HepG2 (cell line): ENCODE data around the gene UBR3. TPM values are rescaled to one million over a fixed set of nuclear protein-coding genes. Genes with fewer than 3 reads are reported as not detected.
A peak's percentile ranks its signal among the peaks of the same experiment; 100 is the strongest.

ENCODE experiments used
- ATAC-seq: fragments of 200-7000 bp; cut with Tn5 transposase; 3 replicates; pipeline ENCODE4 v1.9.1; 2020; ENCODE audit warnings: mild to moderate bottlenecking, moderate library complexity
- BruUV-seq: library from RNA; stranded (reverse); fragments of 400-500 nt; replicated peaks from 2 replicates; lab custom pipeline; 2021; lab: Mats Ljungman, UMichigan
- CTCF ChIA-PET: fragments of 300-600 bp; formaldehyde crosslinking; extraction: SDS; loops from one replicate; lab custom pipeline; 2021; ENCODE audit warnings: low total read pairs, inconsistent platforms, low intra/inter-chr PET ratio; lab: Yijun Ruan, JAX
- POLR2A ChIA-PET: fragments of 350-600 bp; sonication (Branson Sonifier 250); formaldehyde crosslinking; loops from one replicate; lab custom pipeline; 2020; ENCODE audit warnings: antibody characterized with exemption, inconsistent platforms; lab: Yijun Ruan, JAX
- DNase-seq: peaks from one replicate; pipeline ENCODE4 v3.0.0-alpha.2; 2015; ENCODE audit warnings: low spot score
- FAIRE-seq: peaks from 3 replicates; lab custom pipeline; 2011; peaks lifted over from hg19 to GRCh38; lab: Jason Lieb, UNC
- H2AFZ ChIP-seq: one replicate; pipeline ENCODE4 v1.6.1; 2011; ENCODE audit warnings: low read length, inconsistent platforms
- H3K27ac ChIP-seq: fragments of 300-600 bp; 3 replicates; pipeline ENCODE4 v1.8.0; 2011; ENCODE audit warnings: mixed run types, mild to moderate bottlenecking, mixed read lengths, low read length, inconsistent platforms; ENCODE audit not compliant: insufficient read depth; ENCODE audit errors: extremely low read length
- H3K27me3 ChIP-seq, 2 experiments: fragments of 200-600 bp in 1 of 2; 2 replicates in 1 of 2; 3 replicates in 1 of 2; pipeline versions ENCODE4 v1.6.0 to v1.8.0; 2011; ENCODE audit warnings: low read length in 2 of 2, mild to moderate bottlenecking in 2 of 2, moderate library complexity in 2 of 2, inconsistent platforms in 1 of 2; ENCODE audit not compliant: insufficient read depth in 2 of 2, control insufficient read depth in 1 of 2
- H3K36me3 ChIP-seq, 2 experiments: fragments of 200-600 bp in 1 of 2; replicated peaks in 1 of 2; 2 replicates in 1 of 2; 3 replicates in 1 of 2; pipeline versions ENCODE4 v1.5.1 to v1.8.0; 2011; ENCODE audit warnings: low read length in 2 of 2, inconsistent platforms in 1 of 2; ENCODE audit not compliant: insufficient read depth in 2 of 2, control insufficient read depth in 1 of 2
- H3K4me1 ChIP-seq: 2 replicates; pipeline ENCODE4 v1.5.1; 2012; ENCODE audit warnings: low read length, inconsistent platforms; ENCODE audit not compliant: insufficient read depth
- H3K4me2 ChIP-seq: 2 replicates; pipeline ENCODE4 v1.6.0; 2011; ENCODE audit warnings: low read depth, low read length, inconsistent platforms
- H3K4me3 ChIP-seq, 3 experiments: fragments of 200-600 bp in 1 of 3; sonication (generic), shearing (Covaris generic) in 1 of 3; replicated peaks in 1 of 3; 2 replicates each; pipeline ENCODE4 v1.5.1; 2011 to 2016; ENCODE audit warnings: low read length in 3 of 3, inconsistent platforms in 2 of 3, low read depth in 2 of 3, mild to moderate bottlenecking in 2 of 3, control low read depth in 1 of 3, mixed read lengths in 1 of 3; ENCODE audit not compliant: insufficient read depth in 1 of 3
- H3K79me2 ChIP-seq: one replicate; pipeline ENCODE4 v1.6.1; 2011; ENCODE audit warnings: low read length, inconsistent platforms; ENCODE audit not compliant: insufficient read depth
- H3K9ac ChIP-seq: 2 replicates; pipeline ENCODE4 v1.6.0; 2011; ENCODE audit warnings: mild to moderate bottlenecking, low read depth, low read length, inconsistent platforms; ENCODE audit not compliant: insufficient read depth
- H3K9me3 ChIP-seq: 2 replicates; pipeline ENCODE4 v1.5.1; 2012; ENCODE audit warnings: mild to moderate bottlenecking, low read length
- H4K20me1 ChIP-seq: 2 replicates; pipeline ENCODE4 v1.6.0; 2011; ENCODE audit warnings: inconsistent platforms, mild to moderate bottlenecking, low read length, moderate library complexity; ENCODE audit not compliant: insufficient read depth
- CENPT ChIP-seq: sonication (generic); formaldehyde crosslinking; IDR thresholded peaks from 2 replicates; pipeline ENCODE4 v1.8.0; 2022; ENCODE audit warnings: low read depth, mild to moderate bottlenecking, moderate library complexity, missing genetic modification reagents
- PHF21A ChIP-seq: sonication (generic); formaldehyde crosslinking; IDR thresholded peaks from 2 replicates; pipeline ENCODE4 v1.5.0; 2020; ENCODE audit warnings: mild to moderate bottlenecking, missing genetic modification reagents
- SMC3 ChIP-seq: IDR thresholded peaks from 2 replicates; pipeline ENCODE4 v1.6.1; 2011; ENCODE audit warnings: low read length, improper control_type of control experiment
- STAG1 ChIP-seq: sonication (generic); formaldehyde crosslinking; IDR thresholded peaks from 2 replicates; pipeline ENCODE4 v1.4.0; 2020; ENCODE audit warnings: missing genetic modification reagents
- ZBTB37 ChIP-seq: sonication (generic); formaldehyde crosslinking; IDR thresholded peaks from 2 replicates; pipeline ENCODE4 v1.4.0; 2020; ENCODE audit warnings: mild to moderate bottlenecking, missing genetic modification reagents
- ZNF230 ChIP-seq: sonication (generic); formaldehyde crosslinking; IDR thresholded peaks from 2 replicates; pipeline ENCODE4 v1.4.0; 2020; ENCODE audit warnings: mild to moderate bottlenecking, missing genetic modification reagents
- ZNF354B ChIP-seq: sonication (generic); formaldehyde crosslinking; IDR thresholded peaks from 2 replicates; pipeline ENCODE4 v1.8.0; 2022; ENCODE audit warnings: mild to moderate bottlenecking, missing genetic modification reagents
- ZNF589 ChIP-seq: sonication (generic); formaldehyde crosslinking; conservative IDR thresholded peaks from 2 replicates; pipeline ENCODE4 v1.8.0; 2022; ENCODE audit warnings: mild to moderate bottlenecking, moderate library complexity, missing genetic modification reagents
- ZNF788 ChIP-seq: sonication (generic); formaldehyde crosslinking; IDR thresholded peaks from 2 replicates; pipeline ENCODE4 v1.5.0; 2020; ENCODE audit warnings: mild to moderate bottlenecking, missing genetic modification reagents, borderline replicate concordance
- ZNF83 ChIP-seq: sonication (generic); formaldehyde crosslinking; IDR thresholded peaks from 2 replicates; pipeline ENCODE4 v1.4.0; 2020; ENCODE audit warnings: missing genetic modification reagents, mild to moderate bottlenecking, borderline replicate concordance
- WGBS: methylation state at CpG from one replicate; pipeline ENCODE4 v1.1.6; 2017; ENCODE audit warnings: low lambda C conversion rate; 5-methylcytosine and 5-hydroxymethylcytosine counted together
- in situ Hi-C: cut with HindIII; loops from 2 replicates; pipeline ENCODE4 v1.10.0; 2017; ENCODE audit warnings: low pct_unique_long_range_greater_than_20kb; ENCODE audit not compliant: extremely low pct_ligation_motif_present
- intact Hi-C: fragments of 100-400 bp; cut with micrococcal nuclease; formaldehyde crosslinking; loops from one replicate; pipeline ENCODE4 v1.10.0; 2022; ENCODE audit not compliant: unreplicated experiment
- polyA plus RNA-seq, 8 experiments: library from polyadenylated mRNA; depleted of rRNA in 3 of 8; stranded (reverse) in 7 of 8; unstranded in 1 of 8; fragments of >200 nt; fragmentation: Illumina TruSeq in 4 of 8; extraction: Trizol in 4 of 8; gene quantifications; 2 replicates each; pipeline versions ENCODE4 v1.2.1 to v1.2.3, GENCODE V29; 2011 to 2016; ENCODE audit warnings: low read depth in 4 of 8, missing spikeins in 1 of 8, mixed read lengths in 1 of 8; ENCODE audit not compliant: insufficient read depth in 1 of 8
- total RNA-seq, 5 experiments: library from RNA; depleted of rRNA; stranded (reverse); fragments of >200 nt; fragmentation: Illumina TruSeq; extraction: Trizol; gene quantifications; 2 replicates each; pipeline ENCODE4 v1.2.3, GENCODE V29; 2016; ENCODE audit warnings: low read depth in 1 of 5
- TF ChIP-seq, protein P1 (sequence below): sonication (generic); formaldehyde crosslinking; IDR thresholded peaks from one replicate; pipeline ENCODE4 v1.5.1; 2020; ENCODE audit warnings: mild to moderate bottlenecking, missing genetic modification reagents; ENCODE audit errors: not compliant biosample characterization
- TF ChIP-seq, protein P2 (sequence below): sonication (generic); formaldehyde crosslinking; IDR thresholded peaks from 2 replicates; pipeline ENCODE4 v1.5.0; 2020; ENCODE audit warnings: mild to moderate bottlenecking, missing genetic modification reagents, moderate library complexity

The UBR3 gene
- total and polyA plus RNA-seq, 2 of the 13 experiments (the other 11 are each of a cell fraction or from before 2014, with no cell fraction given), result 15.1 to 28.0 TPM

DNA sequence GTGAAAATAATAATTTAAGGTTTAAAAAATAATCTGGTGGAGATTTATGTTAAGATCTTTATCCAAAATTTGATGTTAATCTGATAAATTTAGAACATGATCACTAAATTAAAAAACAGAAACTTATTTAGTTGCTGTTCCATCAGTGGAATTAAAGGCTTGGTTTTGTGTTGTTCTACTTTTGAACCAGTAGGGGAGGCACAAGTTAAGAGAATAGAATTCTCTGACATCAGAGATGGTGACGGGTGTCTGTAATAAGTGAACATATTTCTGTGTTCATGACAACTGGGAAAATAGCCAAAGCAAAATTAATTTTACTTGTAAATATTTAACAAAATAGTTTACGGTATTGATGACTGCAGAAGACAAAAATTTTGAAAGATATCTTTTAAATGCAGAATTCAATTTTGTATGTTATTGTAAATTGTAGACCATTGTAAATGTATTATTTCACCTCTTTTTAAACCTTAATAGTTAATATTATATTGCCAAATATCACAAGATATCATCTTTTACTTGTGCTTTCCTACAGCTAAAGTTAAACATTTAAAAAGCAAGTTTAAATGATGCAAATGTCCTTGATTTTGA, 106.0 kb downstream of the UBR3 start:
- no peak overlapping the region for H3K4me2 ChIP-seq
- no peaks in the 10 kb centered on the region for H3K79me2 ChIP-seq
- FAIRE-seq (peak; percentile 4), ATAC-seq (peak; percentile 76), DNase-seq (peak; percentile 46)
- no peaks in the 10 kb centered on the region for H3K9me3 ChIP-seq
- TF ChIP-seq ZNF589 (CRISPR knock-in tag), result no peak
- no peak for TF ChIP-seq ZNF83 (CRISPR knock-in tag)
- peak; percentile 61 for TF ChIP-seq STAG1
- TF ChIP-seq ZNF788, result no peak
- TF ChIP-seq, protein P1, sequence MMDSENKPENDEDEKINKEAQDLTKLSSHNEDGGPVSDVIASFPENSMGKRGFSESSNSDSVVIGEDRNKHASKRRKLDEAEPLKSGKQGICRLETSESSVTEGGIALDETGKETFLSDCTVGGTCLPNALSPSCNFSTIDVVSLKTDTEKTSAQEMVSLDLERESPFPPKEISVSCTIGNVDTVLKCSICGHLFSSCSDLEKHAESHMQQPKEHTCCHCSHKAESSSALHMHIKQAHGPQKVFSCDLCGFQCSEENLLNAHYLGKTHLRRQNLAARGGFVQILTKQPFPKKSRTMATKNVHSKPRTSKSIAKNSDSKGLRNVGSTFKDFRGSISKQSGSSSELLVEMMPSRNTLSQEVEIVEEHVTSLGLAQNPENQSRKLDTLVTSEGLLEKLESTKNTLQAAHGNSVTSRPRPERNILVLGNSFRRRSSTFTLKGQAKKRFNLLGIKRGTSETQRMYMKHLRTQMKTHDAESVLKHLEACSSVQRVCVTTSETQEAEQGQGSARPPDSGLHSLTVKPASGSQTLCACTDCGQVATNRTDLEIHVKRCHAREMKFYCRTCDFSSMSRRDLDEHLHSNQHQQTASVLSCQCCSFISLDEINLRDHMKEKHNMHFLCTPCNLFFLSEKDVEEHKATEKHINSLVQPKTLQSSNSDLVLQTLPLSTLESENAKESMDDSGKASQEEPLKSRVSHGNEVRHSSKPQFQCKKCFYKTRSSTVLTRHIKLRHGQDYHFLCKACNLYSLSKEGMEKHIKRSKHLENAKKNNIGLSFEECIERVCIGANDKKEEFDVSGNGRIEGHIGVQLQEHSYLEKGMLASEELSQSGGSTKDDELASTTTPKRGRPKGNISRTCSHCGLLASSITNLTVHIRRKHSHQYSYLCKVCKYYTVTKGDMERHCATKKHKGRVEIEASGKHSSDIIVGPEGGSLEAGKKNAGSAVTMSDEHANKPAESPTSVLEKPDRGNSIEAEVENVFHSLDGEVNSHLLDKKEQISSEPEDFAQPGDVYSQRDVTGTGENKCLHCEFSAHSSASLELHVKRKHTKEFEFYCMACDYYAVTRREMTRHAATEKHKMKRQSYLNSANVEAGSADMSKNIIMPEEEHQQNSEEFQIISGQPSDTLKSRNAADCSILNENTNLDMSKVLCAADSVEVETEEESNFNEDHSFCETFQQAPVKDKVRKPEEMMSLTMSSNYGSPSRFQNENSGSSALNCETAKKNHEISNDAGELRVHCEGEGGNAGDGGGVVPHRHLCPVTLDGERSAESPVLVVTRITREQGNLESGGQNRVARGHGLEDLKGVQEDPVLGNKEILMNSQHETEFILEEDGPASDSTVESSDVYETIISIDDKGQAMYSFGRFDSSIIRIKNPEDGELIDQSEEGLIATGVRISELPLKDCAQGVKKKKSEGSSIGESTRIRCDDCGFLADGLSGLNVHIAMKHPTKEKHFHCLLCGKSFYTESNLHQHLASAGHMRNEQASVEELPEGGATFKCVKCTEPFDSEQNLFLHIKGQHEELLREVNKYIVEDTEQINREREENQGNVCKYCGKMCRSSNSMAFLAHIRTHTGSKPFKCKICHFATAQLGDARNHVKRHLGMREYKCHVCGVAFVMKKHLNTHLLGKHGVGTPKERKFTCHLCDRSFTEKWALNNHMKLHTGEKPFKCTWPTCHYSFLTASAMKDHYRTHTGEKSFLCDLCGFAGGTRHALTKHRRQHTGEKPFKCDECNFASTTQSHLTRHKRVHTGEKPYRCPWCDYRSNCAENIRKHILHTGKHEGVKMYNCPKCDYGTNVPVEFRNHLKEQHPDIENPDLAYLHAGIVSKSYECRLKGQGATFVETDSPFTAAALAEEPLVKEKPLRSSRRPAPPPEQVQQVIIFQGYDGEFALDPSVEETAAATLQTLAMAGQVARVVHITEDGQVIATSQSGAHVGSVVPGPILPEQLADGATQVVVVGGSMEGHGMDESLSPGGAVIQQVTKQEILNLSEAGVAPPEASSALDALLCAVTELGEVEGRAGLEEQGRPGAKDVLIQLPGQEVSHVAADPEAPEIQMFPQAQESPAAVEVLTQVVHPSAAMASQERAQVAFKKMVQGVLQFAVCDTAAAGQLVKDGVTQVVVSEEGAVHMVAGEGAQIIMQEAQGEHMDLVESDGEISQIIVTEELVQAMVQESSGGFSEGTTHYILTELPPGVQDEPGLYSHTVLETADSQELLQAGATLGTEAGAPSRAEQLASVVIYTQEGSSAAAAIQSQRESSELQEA, result no peak
- no peak for TF ChIP-seq ZBTB37
- TF ChIP-seq ZNF354B (CRISPR knock-in tag), result no peak
- TF ChIP-seq CENPT, result no peak
- 0 out of 2 replicates have a peak, but pooled peaks have one; percentile 11 for TF ChIP-seq SMC3
- TF ChIP-seq, protein P2, sequence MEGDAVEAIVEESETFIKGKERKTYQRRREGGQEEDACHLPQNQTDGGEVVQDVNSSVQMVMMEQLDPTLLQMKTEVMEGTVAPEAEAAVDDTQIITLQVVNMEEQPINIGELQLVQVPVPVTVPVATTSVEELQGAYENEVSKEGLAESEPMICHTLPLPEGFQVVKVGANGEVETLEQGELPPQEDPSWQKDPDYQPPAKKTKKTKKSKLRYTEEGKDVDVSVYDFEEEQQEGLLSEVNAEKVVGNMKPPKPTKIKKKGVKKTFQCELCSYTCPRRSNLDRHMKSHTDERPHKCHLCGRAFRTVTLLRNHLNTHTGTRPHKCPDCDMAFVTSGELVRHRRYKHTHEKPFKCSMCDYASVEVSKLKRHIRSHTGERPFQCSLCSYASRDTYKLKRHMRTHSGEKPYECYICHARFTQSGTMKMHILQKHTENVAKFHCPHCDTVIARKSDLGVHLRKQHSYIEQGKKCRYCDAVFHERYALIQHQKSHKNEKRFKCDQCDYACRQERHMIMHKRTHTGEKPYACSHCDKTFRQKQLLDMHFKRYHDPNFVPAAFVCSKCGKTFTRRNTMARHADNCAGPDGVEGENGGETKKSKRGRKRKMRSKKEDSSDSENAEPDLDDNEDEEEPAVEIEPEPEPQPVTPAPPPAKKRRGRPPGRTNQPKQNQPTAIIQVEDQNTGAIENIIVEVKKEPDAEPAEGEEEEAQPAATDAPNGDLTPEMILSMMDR (CRISPR knock-in tag), result peak; percentile 62
- TF ChIP-seq PHF21A (CRISPR knock-in tag), result no peak
- no peak for TF ChIP-seq ZNF230 (CRISPR knock-in tag)
- no peak overlapping the region for H3K4me3 ChIP-seq
- CTCF ChIA-PET, result interaction anchor here (1.1 to 1.4 kb wide), 2 partner anchors 50 to 481 kb away, joined by 3 read pairs; no protein-coding TSS in a partner anchor
- POLR2A ChIA-PET, result no interaction called here
- peaks cover 1 to 23% of the 10 kb centered on the region in 2 experiments; a peak in 2 of 5 replicates for H3K36me3 ChIP-seq
- no TSS peak for BruUV-seq
- H3K27ac ChIP-seq, result no peak overlapping the region
- H2AFZ ChIP-seq, result no peak overlapping the region
- H3K27me3 ChIP-seq, result no peaks in the 10 kb centered on the region
- intact Hi-C loops (no loop called here), in situ Hi-C loops (no loop called here)
- no peaks in the 10 kb centered on the region for H4K20me1 ChIP-seq
- 85% methylated on average over 2 of the region's 2 CpGs for WGBS
- H3K4me1 ChIP-seq, result no peaks in the 10 kb centered on the region
- no peak overlapping the region for H3K9ac ChIP-seq
